Panc1 (cell line): ENCODE data around the gene MREG. TPM values are rescaled to one million over a fixed set of nuclear protein-coding genes. Genes with fewer than 3 reads are reported as not detected.

Experiments used
- ATAC-seq: fragments of 200-7000 bp; cut with Tn5 transposase; 2 replicates; pipeline ENCODE4 v1.9.1; 2020; ENCODE audit warnings: mild to moderate bottlenecking, moderate library complexity
- BruUV-seq: library from RNA; stranded (reverse); fragments of 400-500 nt; replicated peaks from 2 replicates; lab custom pipeline; 2021; lab: Mats Ljungman, UMichigan
- CTCF ChIA-PET: fragments of 300-600 bp; sonication (Branson Sonifier 250); formaldehyde crosslinking; loops from one replicate; lab custom pipeline; 2022; ENCODE audit warnings: antibody characterized with exemption; lab: Charles Lee
- POLR2A ChIA-PET: fragments of 300-600 bp; sonication (Branson Sonifier 250); formaldehyde crosslinking; loops from one replicate; lab custom pipeline; 2022; ENCODE audit warnings: antibody characterized with exemption; lab: Charles Lee
- DNase-seq: peaks from one replicate; pipeline ENCODE4 v3.0.0-alpha.2; 2010; ENCODE audit warnings: low read depth, low spot score
- H3K27ac ChIP-seq: 2 replicates; pipeline ENCODE4 v1.5.1; 2011; ENCODE audit warnings: mild to moderate bottlenecking, low read length, inconsistent platforms
- H3K27me3 ChIP-seq: fragments of 200-500 bp; sonication (Bioruptor generic); 2 replicates; pipeline ENCODE4 v1.6.0; 2014; ENCODE audit warnings: low read length, inconsistent platforms; ENCODE audit not compliant: control insufficient read depth, insufficient read depth
- H3K36me3 ChIP-seq: fragments of 200-500 bp; sonication (Bioruptor generic); 2 replicates; pipeline ENCODE4 v1.5.1; 2014; ENCODE audit warnings: inconsistent platforms, mild to moderate bottlenecking, low read length, moderate library complexity; ENCODE audit not compliant: control insufficient read depth, insufficient read depth
- H3K4me1 ChIP-seq: 2 replicates; pipeline ENCODE4 v1.5.1; 2011; ENCODE audit warnings: inconsistent platforms, mild to moderate bottlenecking, low read length, moderate library complexity; ENCODE audit not compliant: control insufficient read depth, insufficient read depth
- H3K4me3 ChIP-seq, 2 experiments: 2 replicates each; pipeline ENCODE4 v1.5.1; 2011 to 2012; ENCODE audit warnings: low read depth in 2 of 2, low read length in 2 of 2, mild to moderate bottlenecking in 2 of 2, inconsistent platforms in 1 of 2, moderate library complexity in 1 of 2
- H3K9me3 ChIP-seq: fragments of 200-500 bp; sonication (Bioruptor generic); 2 replicates; pipeline ENCODE4 v1.5.1; 2014; ENCODE audit warnings: low read depth, mild to moderate bottlenecking, inconsistent platforms, low read length, moderate library complexity; ENCODE audit not compliant: control insufficient read depth, insufficient read depth
- POLR2AphosphoS5 ChIP-seq: IDR thresholded peaks from 2 replicates; pipeline ENCODE4 v1.6.1; 2012; ENCODE audit warnings: mild to moderate bottlenecking, low read depth, low read length, moderate library complexity
- SIN3A ChIP-seq: IDR thresholded peaks from 2 replicates; pipeline ENCODE4 v1.6.1; 2012; ENCODE audit warnings: low read depth, mild to moderate bottlenecking, low read length, moderate library complexity, borderline replicate concordance; ENCODE audit not compliant: insufficient read depth
- TCF7L2 ChIP-seq: IDR thresholded peaks from 2 replicates; pipeline ENCODE4 v1.6.1; 2011; ENCODE audit warnings: mild to moderate bottlenecking, low read depth, low read length, inconsistent platforms
- in situ Hi-C: cut with HindIII; loops from 2 replicates; pipeline ENCODE4 v1.10.0; 2016; ENCODE audit warnings: low sequenced_read_pairs, low pct_unique_long_range_greater_than_20kb
- intact Hi-C: fragments of 100-400 bp; cut with micrococcal nuclease; formaldehyde crosslinking; loops from one replicate; pipeline ENCODE4 v1.10.0; 2022; ENCODE audit not compliant: unreplicated experiment
- total RNA-seq: library from RNA; stranded (reverse); gene quantifications from one replicate; pipeline ENCODE4 v1.2.1, GENCODE V29; 2021; ENCODE audit not compliant: unreplicated experiment
- TF ChIP-seq, protein P1 (sequence below): fragments of 450-650 bp; IDR thresholded peaks from 2 replicates; pipeline ENCODE4 v1.5.1; 2017; ENCODE audit warnings: mild to moderate bottlenecking
- TF ChIP-seq, protein P2 (sequence below), 2 experiments: IDR thresholded peaks; 2 replicates each; pipeline ENCODE4 v1.6.1; 2011 to 2012; ENCODE audit warnings: low read depth in 2 of 2, control low read depth in 1 of 2, low read length in 1 of 2, mild to moderate bottlenecking in 1 of 2, moderate library complexity in 1 of 2; ENCODE audit not compliant: insufficient read depth in 1 of 2

MREG gene
- total RNA-seq, 1 experiment from 2014 or later: 19.2 TPM

DNA sequence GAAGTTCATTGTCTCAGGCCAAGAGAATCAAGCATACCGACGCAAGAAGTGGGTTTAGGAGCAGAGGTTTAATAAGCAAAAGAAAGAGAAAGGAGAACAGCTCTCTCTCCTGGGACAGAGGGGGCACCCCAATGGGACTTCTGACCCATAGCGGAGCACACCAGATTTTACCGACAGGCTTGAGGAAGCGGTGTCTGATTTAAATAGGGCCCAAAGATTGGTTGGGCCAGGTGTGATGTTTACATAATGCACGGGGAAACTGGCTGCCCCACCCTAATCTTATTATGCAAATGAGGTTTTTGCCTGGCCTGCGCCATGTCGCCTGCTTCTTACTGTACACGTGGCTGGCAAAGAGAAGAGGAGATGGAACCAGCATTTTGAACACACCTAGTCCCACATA, 106.2 kb downstream of the MREG start:
- ChIA-PET POLR2A (no interaction called here), CTCF (no interaction called here)
- H3K36me3 ChIP-seq: no peaks in the 10 kb centered on the region
- DNase-seq: no peak
- no peaks in the 10 kb centered on the region for H3K4me1 ChIP-seq
- H3K9me3 ChIP-seq: no peaks in the 10 kb centered on the region
- in situ Hi-C loops (no loop called here), intact Hi-C loops (no loop called here)
- BruUV-seq: no TSS peak
- H3K27me3 ChIP-seq: peaks cover 19% of the 10 kb centered on the region
- TF ChIP-seq TCF7L2 (no peak), POLR2AphosphoS5 (no peak), SIN3A (no peak)
- TF ChIP-seq, protein P1, sequence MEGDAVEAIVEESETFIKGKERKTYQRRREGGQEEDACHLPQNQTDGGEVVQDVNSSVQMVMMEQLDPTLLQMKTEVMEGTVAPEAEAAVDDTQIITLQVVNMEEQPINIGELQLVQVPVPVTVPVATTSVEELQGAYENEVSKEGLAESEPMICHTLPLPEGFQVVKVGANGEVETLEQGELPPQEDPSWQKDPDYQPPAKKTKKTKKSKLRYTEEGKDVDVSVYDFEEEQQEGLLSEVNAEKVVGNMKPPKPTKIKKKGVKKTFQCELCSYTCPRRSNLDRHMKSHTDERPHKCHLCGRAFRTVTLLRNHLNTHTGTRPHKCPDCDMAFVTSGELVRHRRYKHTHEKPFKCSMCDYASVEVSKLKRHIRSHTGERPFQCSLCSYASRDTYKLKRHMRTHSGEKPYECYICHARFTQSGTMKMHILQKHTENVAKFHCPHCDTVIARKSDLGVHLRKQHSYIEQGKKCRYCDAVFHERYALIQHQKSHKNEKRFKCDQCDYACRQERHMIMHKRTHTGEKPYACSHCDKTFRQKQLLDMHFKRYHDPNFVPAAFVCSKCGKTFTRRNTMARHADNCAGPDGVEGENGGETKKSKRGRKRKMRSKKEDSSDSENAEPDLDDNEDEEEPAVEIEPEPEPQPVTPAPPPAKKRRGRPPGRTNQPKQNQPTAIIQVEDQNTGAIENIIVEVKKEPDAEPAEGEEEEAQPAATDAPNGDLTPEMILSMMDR: no peak
- TF ChIP-seq, protein P2, sequence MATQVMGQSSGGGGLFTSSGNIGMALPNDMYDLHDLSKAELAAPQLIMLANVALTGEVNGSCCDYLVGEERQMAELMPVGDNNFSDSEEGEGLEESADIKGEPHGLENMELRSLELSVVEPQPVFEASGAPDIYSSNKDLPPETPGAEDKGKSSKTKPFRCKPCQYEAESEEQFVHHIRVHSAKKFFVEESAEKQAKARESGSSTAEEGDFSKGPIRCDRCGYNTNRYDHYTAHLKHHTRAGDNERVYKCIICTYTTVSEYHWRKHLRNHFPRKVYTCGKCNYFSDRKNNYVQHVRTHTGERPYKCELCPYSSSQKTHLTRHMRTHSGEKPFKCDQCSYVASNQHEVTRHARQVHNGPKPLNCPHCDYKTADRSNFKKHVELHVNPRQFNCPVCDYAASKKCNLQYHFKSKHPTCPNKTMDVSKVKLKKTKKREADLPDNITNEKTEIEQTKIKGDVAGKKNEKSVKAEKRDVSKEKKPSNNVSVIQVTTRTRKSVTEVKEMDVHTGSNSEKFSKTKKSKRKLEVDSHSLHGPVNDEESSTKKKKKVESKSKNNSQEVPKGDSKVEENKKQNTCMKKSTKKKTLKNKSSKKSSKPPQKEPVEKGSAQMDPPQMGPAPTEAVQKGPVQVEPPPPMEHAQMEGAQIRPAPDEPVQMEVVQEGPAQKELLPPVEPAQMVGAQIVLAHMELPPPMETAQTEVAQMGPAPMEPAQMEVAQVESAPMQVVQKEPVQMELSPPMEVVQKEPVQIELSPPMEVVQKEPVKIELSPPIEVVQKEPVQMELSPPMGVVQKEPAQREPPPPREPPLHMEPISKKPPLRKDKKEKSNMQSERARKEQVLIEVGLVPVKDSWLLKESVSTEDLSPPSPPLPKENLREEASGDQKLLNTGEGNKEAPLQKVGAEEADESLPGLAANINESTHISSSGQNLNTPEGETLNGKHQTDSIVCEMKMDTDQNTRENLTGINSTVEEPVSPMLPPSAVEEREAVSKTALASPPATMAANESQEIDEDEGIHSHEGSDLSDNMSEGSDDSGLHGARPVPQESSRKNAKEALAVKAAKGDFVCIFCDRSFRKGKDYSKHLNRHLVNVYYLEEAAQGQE (IDR thresholded peaks at IDR 0.05; ENCODE audit: insufficient read depth in 1 of 2, low read depth in 2 of 2, low read length in 1 of 2): no peak
- no peak for ATAC-seq
- H3K27ac ChIP-seq: no peak overlapping the region
- no peak overlapping the region for H3K4me3 ChIP-seq

DNA sequence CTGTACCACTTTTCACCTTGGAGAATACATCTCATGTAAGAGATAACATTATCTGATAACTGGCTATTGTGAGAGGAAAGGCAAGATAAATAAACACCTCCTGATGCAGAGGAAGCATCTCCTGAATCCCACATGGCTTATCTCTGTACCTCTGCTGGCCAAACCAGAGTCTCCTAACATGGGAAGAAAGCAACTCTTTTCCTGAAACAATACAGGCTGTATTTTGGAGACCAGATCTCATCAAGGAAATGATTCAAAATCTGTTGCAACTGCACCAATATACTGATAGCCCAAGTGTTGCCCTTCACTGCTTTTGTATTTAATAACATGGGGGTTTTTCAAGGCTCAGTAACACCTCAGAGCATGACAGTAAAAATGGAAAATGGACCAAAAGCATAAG, 106.9 kb downstream of the MREG start:
- no peaks in the 10 kb centered on the region for H3K36me3 ChIP-seq
- TF ChIP-seq, protein P2 (IDR thresholded peaks at IDR 0.05; ENCODE audit: insufficient read depth in 1 of 2, low read depth in 2 of 2, low read length in 1 of 2): no peak
- H3K4me3 ChIP-seq: no peak overlapping the region
- H3K27me3 ChIP-seq: peaks cover 16% of the 10 kb centered on the region
- ATAC-seq (no peak), DNase-seq (no peak)
- intact Hi-C loops: no loop called here
- BruUV-seq: no TSS peak
- ChIA-PET CTCF (no interaction called here), POLR2A (no interaction called here)
- H3K4me1 ChIP-seq: no peaks in the 10 kb centered on the region
- H3K27ac ChIP-seq: no peak overlapping the region
- in situ Hi-C loops: no loop called here
- no peaks in the 10 kb centered on the region for H3K9me3 ChIP-seq
